ENCODE measurements around the gene KIAA1217.

Gene KIAA1217

GRCh38 chr10:24493165-24493564 is 284.2 kb downstream of the KIAA1217 start:
- H3K79me2 ChIP-seq (ENCODE audit: control insufficient read depth, insufficient read depth, low read length, poor library complexity) = no peaks in the 10 kb centered on the region
- no peak overlapping the region for H3K14ac ChIP-seq (ENCODE audit: low read length)
- no peak overlapping the region for H3K23ac ChIP-seq (ENCODE audit: low read length)
- no peak overlapping the region for H3K4me2 ChIP-seq (ENCODE audit: low read length)
- H3K4me3 ChIP-seq (ENCODE audit: low read depth, low read length) = no peak overlapping the region
- no peak overlapping the region for H2BK5ac ChIP-seq (ENCODE audit: low read depth, low read length, poor library complexity)
- H4K91ac ChIP-seq (ENCODE audit: low read depth, low read length) = no peak overlapping the region
- WGBS (ENCODE audit: extremely low coverage, insufficient coverage, insufficient read length) = no CpG with 5 or more reads among the region's 4 CpGs
- no peak for DNase-seq
- peaks cover 0 to 3% of the 10 kb centered on the region in 2 experiments for H3K4me1 ChIP-seq (ENCODE audit: control insufficient read depth in 1 of 2, insufficient read depth in 2 of 2, low read length in 2 of 2)
- H3K27me3 ChIP-seq (ENCODE audit: insufficient read depth, low read length) = no peaks in the 10 kb centered on the region
- H3K18ac ChIP-seq (ENCODE audit: low read length) = no peak overlapping the region
- H2BK12ac ChIP-seq (ENCODE audit: low read length) = no peak overlapping the region
- H2AFZ ChIP-seq (ENCODE audit: insufficient read depth, low read length, poor library complexity) = no peak overlapping the region
- H2BK120ac ChIP-seq (ENCODE audit: insufficient read depth, low read length, poor library complexity) = no peak overlapping the region
- peaks cover 25 to 39% of the 10 kb centered on the region in 2 experiments for H3K36me3 ChIP-seq (ENCODE audit: control insufficient read depth in 1 of 2, insufficient read depth in 2 of 2, low read length in 2 of 2)
- H2AK5ac ChIP-seq (ENCODE audit: low read length) = no peak overlapping the region
- H3K9me3 ChIP-seq (ENCODE audit: insufficient read depth, low read depth, low read length) = no peaks in the 10 kb centered on the region
- H3K79me1 ChIP-seq (ENCODE audit: low read length) = no peaks in the 10 kb centered on the region
- no peak overlapping the region for H3K4ac ChIP-seq (ENCODE audit: low read depth, low read length)
- no peak overlapping the region for H3K9ac ChIP-seq (ENCODE audit: low read length)
- H4K12ac ChIP-seq (ENCODE audit: low read depth, low read length) = no peak overlapping the region
- no peak overlapping the region for H3K27ac ChIP-seq (ENCODE audit: low read depth, low read length)
- no peak overlapping the region for H4K8ac ChIP-seq (ENCODE audit: low read depth, low read length)

GRCh38 chr10:24494236-24494635 is 285.3 kb downstream of the KIAA1217 start:
- Histone ChIP-seq H2BK5ac (ENCODE audit: low read depth, low read length, poor library complexity) (no peak overlapping the region), H3K14ac (ENCODE audit: low read length) (no peak overlapping the region), H3K4me2 (ENCODE audit: low read length) (no peak overlapping the region), H3K79me1 (ENCODE audit: low read length) (no peaks in the 10 kb centered on the region), H3K27ac (ENCODE audit: low read depth, low read length) (no peak overlapping the region), H3K36me3 (ENCODE audit: control insufficient read depth in 1 of 2, insufficient read depth in 2 of 2, low read length in 2 of 2) (peaks cover 28 to 44% of the 10 kb centered on the region in 2 experiments), H2AK5ac (ENCODE audit: low read length) (no peak overlapping the region), H4K8ac (ENCODE audit: low read depth, low read length) (no peak overlapping the region), H4K12ac (ENCODE audit: low read depth, low read length) (no peak overlapping the region), H2BK120ac (ENCODE audit: insufficient read depth, low read length, poor library complexity) (no peak overlapping the region), H3K9ac (ENCODE audit: low read length) (no peak overlapping the region), H3K79me2 (ENCODE audit: control insufficient read depth, insufficient read depth, low read length, poor library complexity) (no peaks in the 10 kb centered on the region), H3K9me3 (ENCODE audit: insufficient read depth, low read depth, low read length) (no peaks in the 10 kb centered on the region), H2BK12ac (ENCODE audit: low read length) (no peak overlapping the region), H3K18ac (ENCODE audit: low read length) (no peak overlapping the region), H3K4ac (ENCODE audit: low read depth, low read length) (no peak overlapping the region), H2AFZ (ENCODE audit: insufficient read depth, low read length, poor library complexity) (no peak overlapping the region), H3K27me3 (ENCODE audit: insufficient read depth, low read length) (no peaks in the 10 kb centered on the region), H3K4me3 (ENCODE audit: low read depth, low read length) (no peak overlapping the region), H3K23ac (ENCODE audit: low read length) (no peak overlapping the region), H4K91ac (ENCODE audit: low read depth, low read length) (no peak overlapping the region), H3K4me1 (ENCODE audit: control insufficient read depth in 1 of 2, insufficient read depth in 2 of 2, low read length in 2 of 2) (peaks cover 0 to 2% of the 10 kb centered on the region in 2 experiments)
- no CpG with 5 or more reads among the region's 8 CpGs for WGBS (ENCODE audit: extremely low coverage, insufficient coverage, insufficient read length)
- no peak for DNase-seq

GRCh38 chr10:24494777-24495176 is 285.8 kb downstream of the KIAA1217 start:
- H3K79me2 ChIP-seq (ENCODE audit: control insufficient read depth, insufficient read depth, low read length, poor library complexity) = no peaks in the 10 kb centered on the region
- no CpG with 5 or more reads among the region's 6 CpGs for WGBS (ENCODE audit: extremely low coverage, insufficient coverage, insufficient read length)
- H3K14ac ChIP-seq (ENCODE audit: low read length) = no peak overlapping the region
- H4K91ac ChIP-seq (ENCODE audit: low read depth, low read length) = no peak overlapping the region
- H3K4me2 ChIP-seq (ENCODE audit: low read length) = no peak overlapping the region
- H3K4me3 ChIP-seq (ENCODE audit: low read depth, low read length) = no peak overlapping the region
- no peak overlapping the region for H4K12ac ChIP-seq (ENCODE audit: low read depth, low read length)
- H2BK5ac ChIP-seq (ENCODE audit: low read depth, low read length, poor library complexity) = no peak overlapping the region
- peaks cover 34 to 48% of the 10 kb centered on the region in 2 experiments for H3K36me3 ChIP-seq (ENCODE audit: control insufficient read depth in 1 of 2, insufficient read depth in 2 of 2, low read length in 2 of 2)
- no peak overlapping the region for H3K4ac ChIP-seq (ENCODE audit: low read depth, low read length)
- peaks cover 0 to 2% of the 10 kb centered on the region in 2 experiments for H3K4me1 ChIP-seq (ENCODE audit: control insufficient read depth in 1 of 2, insufficient read depth in 2 of 2, low read length in 2 of 2)
- H4K8ac ChIP-seq (ENCODE audit: low read depth, low read length) = no peak overlapping the region
- H3K9ac ChIP-seq (ENCODE audit: low read length) = no peak overlapping the region
- H2BK12ac ChIP-seq (ENCODE audit: low read length) = no peak overlapping the region
- DNase-seq = no peak
- no peaks in the 10 kb centered on the region for H3K9me3 ChIP-seq (ENCODE audit: insufficient read depth, low read depth, low read length)
- no peak overlapping the region for H3K18ac ChIP-seq (ENCODE audit: low read length)
- H2AK5ac ChIP-seq (ENCODE audit: low read length) = no peak overlapping the region
- no peaks in the 10 kb centered on the region for H3K27me3 ChIP-seq (ENCODE audit: insufficient read depth, low read length)
- no peak overlapping the region for H2BK120ac ChIP-seq (ENCODE audit: insufficient read depth, low read length, poor library complexity)
- no peaks in the 10 kb centered on the region for H3K79me1 ChIP-seq (ENCODE audit: low read length)
- H3K23ac ChIP-seq (ENCODE audit: low read length) = no peak overlapping the region
- H2AFZ ChIP-seq (ENCODE audit: insufficient read depth, low read length, poor library complexity) = no peak overlapping the region
- H3K27ac ChIP-seq (ENCODE audit: low read depth, low read length) = no peak overlapping the region

DNA sequence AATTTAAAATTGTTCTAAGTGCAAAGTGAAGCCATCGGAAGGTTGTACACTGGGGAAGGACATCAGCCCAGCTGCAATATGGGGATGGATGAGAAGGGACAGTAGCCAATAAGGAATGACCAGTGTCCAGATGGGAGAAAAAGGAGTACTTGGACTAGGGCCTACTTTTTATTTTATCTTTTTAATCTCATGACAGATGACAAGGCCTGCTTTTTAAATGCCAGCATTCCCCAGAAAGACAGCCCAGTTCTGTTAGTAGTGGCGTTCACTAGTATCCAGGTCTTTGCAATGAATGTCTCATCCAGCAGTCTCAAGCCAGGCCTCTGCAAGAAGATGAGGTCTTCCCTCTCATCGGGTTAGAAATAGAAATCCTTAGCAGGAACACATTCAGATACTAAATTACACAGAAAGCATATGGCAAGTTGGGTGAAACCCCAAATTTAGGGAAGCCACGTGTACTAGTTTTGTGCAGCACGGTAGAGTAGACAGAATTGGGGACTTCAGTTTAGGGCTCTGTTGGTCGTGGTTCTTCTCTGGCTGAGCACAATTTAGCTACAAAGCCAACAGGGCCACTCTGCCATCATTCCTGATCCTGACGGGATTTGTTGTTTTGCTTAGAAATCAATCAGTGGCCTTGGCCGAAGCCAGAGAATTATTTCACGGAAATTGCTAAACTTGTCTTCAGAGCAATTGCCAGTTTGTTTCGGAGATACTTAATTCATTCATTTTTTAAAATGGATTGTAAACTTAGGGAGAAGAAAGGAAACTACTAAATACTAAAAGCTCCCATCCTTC is 286.9 kb downstream of the KIAA1217 start:
- H3K18ac ChIP-seq (ENCODE audit: low read length) = no peak overlapping the region
- no peak overlapping the region for H3K9ac ChIP-seq (ENCODE audit: low read length)
- no peak overlapping the region for H2AK5ac ChIP-seq (ENCODE audit: low read length)
- H3K79me2 ChIP-seq (ENCODE audit: control insufficient read depth, insufficient read depth, low read length, poor library complexity) = no peaks in the 10 kb centered on the region
- no peak overlapping the region for H3K27ac ChIP-seq (ENCODE audit: low read depth, low read length)
- H3K4me1 ChIP-seq (ENCODE audit: control insufficient read depth in 1 of 2, insufficient read depth in 2 of 2, low read length in 2 of 2) = peaks cover 0 to 2% of the 10 kb centered on the region in 2 experiments
- no peak overlapping the region for H2BK120ac ChIP-seq (ENCODE audit: insufficient read depth, low read length, poor library complexity)
- no CpG with 5 or more reads among the region's 10 CpGs for WGBS (ENCODE audit: extremely low coverage, insufficient coverage, insufficient read length)
- no peak overlapping the region for H2BK12ac ChIP-seq (ENCODE audit: low read length)
- no peaks in the 10 kb centered on the region for H3K27me3 ChIP-seq (ENCODE audit: insufficient read depth, low read length)
- no peak overlapping the region for H4K12ac ChIP-seq (ENCODE audit: low read depth, low read length)
- no peaks in the 10 kb centered on the region for H3K79me1 ChIP-seq (ENCODE audit: low read length)
- H3K4me2 ChIP-seq (ENCODE audit: low read length) = no peak overlapping the region
- DNase-seq = no peak
- peaks cover 38 to 49% of the 10 kb centered on the region in 2 experiments for H3K36me3 ChIP-seq (ENCODE audit: control insufficient read depth in 1 of 2, insufficient read depth in 2 of 2, low read length in 2 of 2)
- no peak overlapping the region for H3K14ac ChIP-seq (ENCODE audit: low read length)
- no peak overlapping the region for H3K4me3 ChIP-seq (ENCODE audit: low read depth, low read length)
- no peak overlapping the region for H4K91ac ChIP-seq (ENCODE audit: low read depth, low read length)
- no peak overlapping the region for H2BK5ac ChIP-seq (ENCODE audit: low read depth, low read length, poor library complexity)
- H2AFZ ChIP-seq (ENCODE audit: insufficient read depth, low read length, poor library complexity) = no peak overlapping the region
- no peak overlapping the region for H3K4ac ChIP-seq (ENCODE audit: low read depth, low read length)
- H4K8ac ChIP-seq (ENCODE audit: low read depth, low read length) = no peak overlapping the region
- H3K9me3 ChIP-seq (ENCODE audit: insufficient read depth, low read depth, low read length) = no peaks in the 10 kb centered on the region
- no peak overlapping the region for H3K23ac ChIP-seq (ENCODE audit: low read length)
